ENCODE data around the gene HEPACAM2.

DNA sequence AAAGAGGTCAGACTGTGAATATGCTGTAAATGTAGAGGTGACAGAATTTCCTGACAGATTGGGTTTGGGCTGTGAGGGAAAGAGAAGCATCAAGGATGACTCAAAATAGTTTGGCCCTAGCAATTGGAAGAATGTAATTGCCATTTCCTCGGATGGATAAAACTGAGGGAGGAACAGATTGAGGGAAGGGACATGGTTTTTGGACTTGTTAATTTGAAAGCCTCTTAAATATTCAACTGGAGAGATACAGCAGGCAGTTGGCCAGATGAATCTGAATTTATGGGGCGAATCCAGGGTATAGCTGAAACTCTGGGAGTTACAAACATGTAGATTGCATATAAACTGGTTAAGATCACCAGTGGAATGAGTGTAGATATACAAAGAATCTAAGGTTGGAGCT, 9.3 kb upstream of the HEPACAM2 start:
- TF ChIP-seq, protein P1, sequence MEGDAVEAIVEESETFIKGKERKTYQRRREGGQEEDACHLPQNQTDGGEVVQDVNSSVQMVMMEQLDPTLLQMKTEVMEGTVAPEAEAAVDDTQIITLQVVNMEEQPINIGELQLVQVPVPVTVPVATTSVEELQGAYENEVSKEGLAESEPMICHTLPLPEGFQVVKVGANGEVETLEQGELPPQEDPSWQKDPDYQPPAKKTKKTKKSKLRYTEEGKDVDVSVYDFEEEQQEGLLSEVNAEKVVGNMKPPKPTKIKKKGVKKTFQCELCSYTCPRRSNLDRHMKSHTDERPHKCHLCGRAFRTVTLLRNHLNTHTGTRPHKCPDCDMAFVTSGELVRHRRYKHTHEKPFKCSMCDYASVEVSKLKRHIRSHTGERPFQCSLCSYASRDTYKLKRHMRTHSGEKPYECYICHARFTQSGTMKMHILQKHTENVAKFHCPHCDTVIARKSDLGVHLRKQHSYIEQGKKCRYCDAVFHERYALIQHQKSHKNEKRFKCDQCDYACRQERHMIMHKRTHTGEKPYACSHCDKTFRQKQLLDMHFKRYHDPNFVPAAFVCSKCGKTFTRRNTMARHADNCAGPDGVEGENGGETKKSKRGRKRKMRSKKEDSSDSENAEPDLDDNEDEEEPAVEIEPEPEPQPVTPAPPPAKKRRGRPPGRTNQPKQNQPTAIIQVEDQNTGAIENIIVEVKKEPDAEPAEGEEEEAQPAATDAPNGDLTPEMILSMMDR (IDR thresholded peaks at IDR 0.05; ENCODE audit: low read depth, low read length): no peak
- no peak for TF ChIP-seq EZH2phosphoT487 (IDR thresholded peaks at IDR 0.05; ENCODE audit: low read depth)

Data from OCI-LY3 (cell line).